WTC11 (cell line): ENCODE data around the gene FSTL4. TPM values are rescaled to one million over a fixed set of nuclear protein-coding genes. Genes with fewer than 3 reads are reported as not detected.

Experiments
- ATAC-seq: fragments of 200-7000 bp; cut with Tn5 transposase; 2 replicates; pipeline ENCODE4 v1.10.0; 2021; ENCODE audit warnings: mild to moderate bottlenecking, moderate library complexity
- CTCF ChIA-PET: fragments of 300-600 bp; sonication (Branson Sonifier 250); formaldehyde crosslinking; loops from one replicate; lab custom pipeline; 2021; ENCODE audit warnings: antibody characterized with exemption; lab: Charles Lee
- POLR2A ChIA-PET: fragments of 350-600 bp; sonication (Branson Sonifier 250); formaldehyde crosslinking; loops from one replicate; lab custom pipeline; 2021; ENCODE audit warnings: antibody characterized with exemption; lab: Charles Lee
- DNase-seq: peaks from one replicate; pipeline ENCODE4 v3.0.0; 2021; ENCODE audit warnings: low spot score
- H3K27ac Mint-ChIP-seq: 2 replicates; pipeline ENCODE4 v1.8.0; 2021; ENCODE audit warnings: mixed read lengths
- H3K27me3 Mint-ChIP-seq: 2 replicates; pipeline ENCODE4 v1.8.0; 2021; ENCODE audit warnings: low read depth, mild to moderate bottlenecking, moderate library complexity, mixed read lengths
- H3K36me3 Mint-ChIP-seq: 2 replicates; pipeline ENCODE4 v1.8.0; 2021; ENCODE audit warnings: mixed read lengths
- H3K4me1 Mint-ChIP-seq: 2 replicates; pipeline ENCODE4 v1.8.0; 2022; ENCODE audit warnings: mixed read lengths
- H3K4me3 Mint-ChIP-seq: 2 replicates; pipeline ENCODE4 v1.8.0; 2021; ENCODE audit warnings: mild to moderate bottlenecking, moderate library complexity, mixed read lengths
- H3K9me3 Mint-ChIP-seq: 2 replicates; pipeline ENCODE4 v1.8.0; 2021; ENCODE audit warnings: mixed read lengths
- ETV6 ChIP-seq: sonication (generic); formaldehyde crosslinking; IDR thresholded peaks from 2 replicates; pipeline ENCODE4 v1.8.1; 2022; ENCODE audit warnings: mild to moderate bottlenecking, missing genetic modification reagents
- GRHL2 ChIP-seq: fragments of 250-450 bp; sonication (Bioruptor Pico); IDR thresholded peaks from 2 replicates; pipeline ENCODE4 v1.8.0; 2022; ENCODE audit warnings: mild to moderate bottlenecking, moderate library complexity; ENCODE audit not compliant: insufficient replicate concordance, severe bottlenecking
- JUN ChIP-seq: sonication (generic); formaldehyde crosslinking; IDR thresholded peaks from 2 replicates; pipeline ENCODE4 v1.8.0; 2023; ENCODE audit warnings: mild to moderate bottlenecking, missing genetic modification reagents
- MYBL2 ChIP-seq: sonication (generic); formaldehyde crosslinking; IDR thresholded peaks from 2 replicates; pipeline ENCODE4 v1.8.1; 2023; ENCODE audit warnings: mild to moderate bottlenecking, moderate library complexity, missing genetic modification reagents
- NR1H2 ChIP-seq: sonication (generic); formaldehyde crosslinking; IDR thresholded peaks from 2 replicates; pipeline ENCODE4 v1.9.0; 2021; ENCODE audit warnings: mild to moderate bottlenecking, moderate library complexity, missing genetic modification reagents
- OVOL2 ChIP-seq: fragments of 250-450 bp; sonication (Bioruptor Pico); IDR thresholded peaks from 2 replicates; pipeline ENCODE4 v1.9.0; 2021; ENCODE audit warnings: mild to moderate bottlenecking, borderline replicate concordance
- TCF7 ChIP-seq: sonication (generic); formaldehyde crosslinking; IDR thresholded peaks from 2 replicates; pipeline ENCODE4 v1.8.0; 2022; ENCODE audit warnings: mild to moderate bottlenecking, low read depth, missing genetic modification reagents, moderate library complexity
- ZNF671 ChIP-seq: fragments of 250-450 bp; sonication (Bioruptor Pico); IDR thresholded peaks from 2 replicates; pipeline ENCODE4 v1.8.0; 2021; ENCODE audit warnings: mild to moderate bottlenecking
- total RNA-seq: library from RNA; stranded (reverse); gene quantifications from 3 replicates; pipeline ENCODE4 v1.2.3, GENCODE V29; 2021
- TF ChIP-seq, protein P1 (sequence below): sonication (generic); formaldehyde crosslinking; IDR thresholded peaks from 2 replicates; pipeline ENCODE4 v1.8.0; 2022; ENCODE audit warnings: mild to moderate bottlenecking, missing genetic modification reagents
- TF ChIP-seq, protein P2 (sequence below): sonication (generic); formaldehyde crosslinking; IDR thresholded peaks from 2 replicates; pipeline ENCODE4 v1.8.1; 2023; ENCODE audit warnings: mild to moderate bottlenecking, missing genetic modification reagents, moderate library complexity
- TF ChIP-seq, protein P3 (sequence below): sonication (generic); formaldehyde crosslinking; IDR thresholded peaks from 2 replicates; pipeline ENCODE4 v1.8.0; 2022; ENCODE audit warnings: missing genetic modification reagents
- TF ChIP-seq, protein P4 (sequence below): fragments of 250-450 bp; sonication (Bioruptor Pico); IDR thresholded peaks from 2 replicates; pipeline ENCODE4 v1.9.0; 2021; ENCODE audit warnings: mild to moderate bottlenecking
- TF ChIP-seq, protein P5 (sequence below): sonication (generic); formaldehyde crosslinking; IDR thresholded peaks from 2 replicates; pipeline ENCODE4 v1.8.0; 2022; ENCODE audit warnings: mild to moderate bottlenecking, missing genetic modification reagents
- TF ChIP-seq, protein P6 (sequence below): sonication (generic); formaldehyde crosslinking; IDR thresholded peaks from 2 replicates; pipeline ENCODE4 v1.8.1; 2023; ENCODE audit warnings: mild to moderate bottlenecking, missing genetic modification reagents, borderline replicate concordance
- TF ChIP-seq, protein P7 (sequence below): sonication (generic); formaldehyde crosslinking; IDR thresholded peaks from 2 replicates; pipeline ENCODE4 v1.8.1; 2023; ENCODE audit warnings: mild to moderate bottlenecking, moderate library complexity, missing genetic modification reagents

The FSTL4 gene
- total RNA-seq, 1 experiment from 2014 or later, result 6.1 TPM

DNA sequence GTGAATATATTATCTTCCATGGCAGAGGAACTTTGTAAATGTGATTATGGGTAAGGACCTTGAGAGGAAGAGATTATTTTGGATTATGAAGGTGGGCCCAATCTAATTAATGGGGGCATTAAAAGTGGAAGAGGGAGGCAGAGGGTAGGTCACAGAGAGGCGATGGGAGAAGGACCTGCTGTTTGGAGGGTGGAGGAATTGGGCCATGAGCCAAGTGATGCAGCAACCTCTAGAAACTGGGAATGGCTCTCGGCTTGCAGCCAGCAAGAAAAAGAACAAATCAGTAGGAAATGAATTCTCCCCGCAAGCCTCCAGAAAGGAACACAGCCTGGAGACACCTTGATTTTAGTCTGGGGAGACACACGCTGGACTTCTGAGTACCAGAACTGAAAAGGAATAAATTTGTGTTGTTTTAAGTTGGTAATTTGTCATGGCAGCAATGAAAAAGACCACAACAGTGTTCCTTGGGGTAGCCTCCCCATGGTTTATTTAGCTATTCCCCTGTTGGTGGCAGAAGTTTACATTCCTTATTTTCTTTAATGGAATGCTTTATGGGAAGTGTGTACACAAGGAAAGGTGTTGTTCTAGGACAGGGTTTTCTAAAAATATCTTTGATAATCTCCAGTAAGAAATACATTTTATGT is 456.9 kb downstream of the FSTL4 start:
- POLR2A ChIA-PET, result no interaction called here

DNA sequence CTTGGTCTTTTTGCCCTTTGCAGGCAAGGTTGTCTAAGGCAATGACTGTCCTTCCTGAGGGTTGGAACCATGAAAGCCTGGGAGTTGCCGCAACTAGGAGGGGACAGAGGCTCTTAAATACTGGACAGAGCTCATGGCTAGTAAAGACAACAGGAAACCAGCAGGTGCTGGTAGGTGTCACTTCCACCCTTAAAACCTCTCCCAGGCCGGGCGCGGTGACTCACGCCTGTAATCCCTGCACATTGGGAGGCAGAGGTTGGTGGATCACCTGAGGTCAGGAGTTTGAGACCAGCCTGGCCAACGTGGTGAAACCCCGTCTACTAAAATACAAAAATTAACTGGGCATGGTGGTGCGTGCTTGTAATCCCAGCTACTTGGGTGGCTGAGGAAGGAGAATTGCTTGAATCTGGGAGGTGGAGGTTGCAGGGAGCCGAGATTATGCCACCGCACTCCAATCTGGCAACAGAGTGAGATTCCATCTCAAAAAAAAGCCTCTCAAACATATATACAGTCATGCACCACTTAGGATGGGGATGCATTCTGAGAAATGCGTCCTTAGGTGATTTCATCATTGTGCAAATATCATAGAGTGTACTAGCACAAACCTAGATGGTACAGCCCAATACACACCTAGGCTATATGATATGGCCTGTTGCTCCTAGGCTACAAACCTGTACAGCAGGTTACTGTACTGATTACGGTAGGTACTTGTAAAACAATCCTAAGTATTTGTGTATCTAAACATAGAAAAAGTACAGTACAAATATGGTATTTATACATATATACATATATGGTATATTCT is 457.9 kb downstream of the FSTL4 start:
- no peak for ATAC-seq
- Mint-ChIP-seq H3K4me3 (no peak overlapping the region), H3K27ac (no peak overlapping the region), H3K36me3 (no peaks in the 10 kb centered on the region), H3K4me1 (no peaks in the 10 kb centered on the region), H3K27me3 (no peaks in the 10 kb centered on the region), H3K9me3 (no peaks in the 10 kb centered on the region)
- DNase-seq, result no peak
- CTCF ChIA-PET, result no interaction called here
- POLR2A ChIA-PET, result no interaction called here
- TF ChIP-seq, protein P1, sequence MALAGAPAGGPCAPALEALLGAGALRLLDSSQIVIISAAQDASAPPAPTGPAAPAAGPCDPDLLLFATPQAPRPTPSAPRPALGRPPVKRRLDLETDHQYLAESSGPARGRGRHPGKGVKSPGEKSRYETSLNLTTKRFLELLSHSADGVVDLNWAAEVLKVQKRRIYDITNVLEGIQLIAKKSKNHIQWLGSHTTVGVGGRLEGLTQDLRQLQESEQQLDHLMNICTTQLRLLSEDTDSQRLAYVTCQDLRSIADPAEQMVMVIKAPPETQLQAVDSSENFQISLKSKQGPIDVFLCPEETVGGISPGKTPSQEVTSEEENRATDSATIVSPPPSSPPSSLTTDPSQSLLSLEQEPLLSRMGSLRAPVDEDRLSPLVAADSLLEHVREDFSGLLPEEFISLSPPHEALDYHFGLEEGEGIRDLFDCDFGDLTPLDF, result no peak
- TF ChIP-seq, protein P2, sequence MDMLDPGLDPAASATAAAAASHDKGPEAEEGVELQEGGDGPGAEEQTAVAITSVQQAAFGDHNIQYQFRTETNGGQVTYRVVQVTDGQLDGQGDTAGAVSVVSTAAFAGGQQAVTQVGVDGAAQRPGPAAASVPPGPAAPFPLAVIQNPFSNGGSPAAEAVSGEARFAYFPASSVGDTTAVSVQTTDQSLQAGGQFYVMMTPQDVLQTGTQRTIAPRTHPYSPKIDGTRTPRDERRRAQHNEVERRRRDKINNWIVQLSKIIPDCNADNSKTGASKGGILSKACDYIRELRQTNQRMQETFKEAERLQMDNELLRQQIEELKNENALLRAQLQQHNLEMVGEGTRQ (CRISPR knock-in tag), result no peak
- TF ChIP-seq NR1H2 (CRISPR knock-in tag), result no peak
- TF ChIP-seq GRHL2, result no peak
- no peak for TF ChIP-seq OVOL2
- TF ChIP-seq, protein P3, sequence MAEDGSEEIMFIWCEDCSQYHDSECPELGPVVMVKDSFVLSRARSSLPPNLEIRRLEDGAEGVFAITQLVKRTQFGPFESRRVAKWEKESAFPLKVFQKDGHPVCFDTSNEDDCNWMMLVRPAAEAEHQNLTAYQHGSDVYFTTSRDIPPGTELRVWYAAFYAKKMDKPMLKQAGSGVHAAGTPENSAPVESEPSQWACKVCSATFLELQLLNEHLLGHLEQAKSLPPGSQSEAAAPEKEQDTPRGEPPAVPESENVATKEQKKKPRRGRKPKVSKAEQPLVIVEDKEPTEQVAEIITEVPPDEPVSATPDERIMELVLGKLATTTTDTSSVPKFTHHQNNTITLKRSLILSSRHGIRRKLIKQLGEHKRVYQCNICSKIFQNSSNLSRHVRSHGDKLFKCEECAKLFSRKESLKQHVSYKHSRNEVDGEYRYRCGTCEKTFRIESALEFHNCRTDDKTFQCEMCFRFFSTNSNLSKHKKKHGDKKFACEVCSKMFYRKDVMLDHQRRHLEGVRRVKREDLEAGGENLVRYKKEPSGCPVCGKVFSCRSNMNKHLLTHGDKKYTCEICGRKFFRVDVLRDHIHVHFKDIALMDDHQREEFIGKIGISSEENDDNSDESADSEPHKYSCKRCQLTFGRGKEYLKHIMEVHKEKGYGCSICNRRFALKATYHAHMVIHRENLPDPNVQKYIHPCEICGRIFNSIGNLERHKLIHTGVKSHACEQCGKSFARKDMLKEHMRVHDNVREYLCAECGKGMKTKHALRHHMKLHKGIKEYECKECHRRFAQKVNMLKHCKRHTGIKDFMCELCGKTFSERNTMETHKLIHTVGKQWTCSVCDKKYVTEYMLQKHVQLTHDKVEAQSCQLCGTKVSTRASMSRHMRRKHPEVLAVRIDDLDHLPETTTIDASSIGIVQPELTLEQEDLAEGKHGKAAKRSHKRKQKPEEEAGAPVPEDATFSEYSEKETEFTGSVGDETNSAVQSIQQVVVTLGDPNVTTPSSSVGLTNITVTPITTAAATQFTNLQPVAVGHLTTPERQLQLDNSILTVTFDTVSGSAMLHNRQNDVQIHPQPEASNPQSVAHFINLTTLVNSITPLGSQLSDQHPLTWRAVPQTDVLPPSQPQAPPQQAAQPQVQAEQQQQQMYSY, result no peak
- TF ChIP-seq, protein P4, sequence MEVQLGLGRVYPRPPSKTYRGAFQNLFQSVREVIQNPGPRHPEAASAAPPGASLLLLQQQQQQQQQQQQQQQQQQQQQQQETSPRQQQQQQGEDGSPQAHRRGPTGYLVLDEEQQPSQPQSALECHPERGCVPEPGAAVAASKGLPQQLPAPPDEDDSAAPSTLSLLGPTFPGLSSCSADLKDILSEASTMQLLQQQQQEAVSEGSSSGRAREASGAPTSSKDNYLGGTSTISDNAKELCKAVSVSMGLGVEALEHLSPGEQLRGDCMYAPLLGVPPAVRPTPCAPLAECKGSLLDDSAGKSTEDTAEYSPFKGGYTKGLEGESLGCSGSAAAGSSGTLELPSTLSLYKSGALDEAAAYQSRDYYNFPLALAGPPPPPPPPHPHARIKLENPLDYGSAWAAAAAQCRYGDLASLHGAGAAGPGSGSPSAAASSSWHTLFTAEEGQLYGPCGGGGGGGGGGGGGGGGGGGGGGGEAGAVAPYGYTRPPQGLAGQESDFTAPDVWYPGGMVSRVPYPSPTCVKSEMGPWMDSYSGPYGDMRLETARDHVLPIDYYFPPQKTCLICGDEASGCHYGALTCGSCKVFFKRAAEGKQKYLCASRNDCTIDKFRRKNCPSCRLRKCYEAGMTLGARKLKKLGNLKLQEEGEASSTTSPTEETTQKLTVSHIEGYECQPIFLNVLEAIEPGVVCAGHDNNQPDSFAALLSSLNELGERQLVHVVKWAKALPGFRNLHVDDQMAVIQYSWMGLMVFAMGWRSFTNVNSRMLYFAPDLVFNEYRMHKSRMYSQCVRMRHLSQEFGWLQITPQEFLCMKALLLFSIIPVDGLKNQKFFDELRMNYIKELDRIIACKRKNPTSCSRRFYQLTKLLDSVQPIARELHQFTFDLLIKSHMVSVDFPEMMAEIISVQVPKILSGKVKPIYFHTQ, result no peak
- no peak for TF ChIP-seq TCF7
- TF ChIP-seq, protein P5, sequence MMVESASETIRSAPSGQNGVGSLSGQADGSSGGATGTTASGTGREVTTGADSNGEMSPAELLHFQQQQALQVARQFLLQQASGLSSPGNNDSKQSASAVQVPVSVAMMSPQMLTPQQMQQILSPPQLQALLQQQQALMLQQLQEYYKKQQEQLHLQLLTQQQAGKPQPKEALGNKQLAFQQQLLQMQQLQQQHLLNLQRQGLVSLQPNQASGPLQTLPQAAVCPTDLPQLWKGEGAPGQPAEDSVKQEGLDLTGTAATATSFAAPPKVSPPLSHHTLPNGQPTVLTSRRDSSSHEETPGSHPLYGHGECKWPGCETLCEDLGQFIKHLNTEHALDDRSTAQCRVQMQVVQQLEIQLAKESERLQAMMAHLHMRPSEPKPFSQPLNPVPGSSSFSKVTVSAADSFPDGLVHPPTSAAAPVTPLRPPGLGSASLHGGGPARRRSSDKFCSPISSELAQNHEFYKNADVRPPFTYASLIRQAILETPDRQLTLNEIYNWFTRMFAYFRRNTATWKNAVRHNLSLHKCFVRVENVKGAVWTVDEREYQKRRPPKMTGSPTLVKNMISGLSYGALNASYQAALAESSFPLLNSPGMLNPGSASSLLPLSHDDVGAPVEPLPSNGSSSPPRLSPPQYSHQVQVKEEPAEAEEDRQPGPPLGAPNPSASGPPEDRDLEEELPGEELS (CRISPR knock-in tag), result no peak
- TF ChIP-seq ETV6 (CRISPR knock-in tag), result no peak

More for the DNA sequence above, 456.9 kb downstream of the FSTL4 start:
- no peaks in the 10 kb centered on the region for H3K4me1 Mint-ChIP-seq
- no peak overlapping the region for H3K4me3 Mint-ChIP-seq
- ATAC-seq, result no peak
- H3K27me3 Mint-ChIP-seq, result no peaks in the 10 kb centered on the region
- H3K27ac Mint-ChIP-seq, result no peak overlapping the region
- H3K36me3 Mint-ChIP-seq, result no peaks in the 10 kb centered on the region
- no peaks in the 10 kb centered on the region for H3K9me3 Mint-ChIP-seq
- TF ChIP-seq, protein P6, sequence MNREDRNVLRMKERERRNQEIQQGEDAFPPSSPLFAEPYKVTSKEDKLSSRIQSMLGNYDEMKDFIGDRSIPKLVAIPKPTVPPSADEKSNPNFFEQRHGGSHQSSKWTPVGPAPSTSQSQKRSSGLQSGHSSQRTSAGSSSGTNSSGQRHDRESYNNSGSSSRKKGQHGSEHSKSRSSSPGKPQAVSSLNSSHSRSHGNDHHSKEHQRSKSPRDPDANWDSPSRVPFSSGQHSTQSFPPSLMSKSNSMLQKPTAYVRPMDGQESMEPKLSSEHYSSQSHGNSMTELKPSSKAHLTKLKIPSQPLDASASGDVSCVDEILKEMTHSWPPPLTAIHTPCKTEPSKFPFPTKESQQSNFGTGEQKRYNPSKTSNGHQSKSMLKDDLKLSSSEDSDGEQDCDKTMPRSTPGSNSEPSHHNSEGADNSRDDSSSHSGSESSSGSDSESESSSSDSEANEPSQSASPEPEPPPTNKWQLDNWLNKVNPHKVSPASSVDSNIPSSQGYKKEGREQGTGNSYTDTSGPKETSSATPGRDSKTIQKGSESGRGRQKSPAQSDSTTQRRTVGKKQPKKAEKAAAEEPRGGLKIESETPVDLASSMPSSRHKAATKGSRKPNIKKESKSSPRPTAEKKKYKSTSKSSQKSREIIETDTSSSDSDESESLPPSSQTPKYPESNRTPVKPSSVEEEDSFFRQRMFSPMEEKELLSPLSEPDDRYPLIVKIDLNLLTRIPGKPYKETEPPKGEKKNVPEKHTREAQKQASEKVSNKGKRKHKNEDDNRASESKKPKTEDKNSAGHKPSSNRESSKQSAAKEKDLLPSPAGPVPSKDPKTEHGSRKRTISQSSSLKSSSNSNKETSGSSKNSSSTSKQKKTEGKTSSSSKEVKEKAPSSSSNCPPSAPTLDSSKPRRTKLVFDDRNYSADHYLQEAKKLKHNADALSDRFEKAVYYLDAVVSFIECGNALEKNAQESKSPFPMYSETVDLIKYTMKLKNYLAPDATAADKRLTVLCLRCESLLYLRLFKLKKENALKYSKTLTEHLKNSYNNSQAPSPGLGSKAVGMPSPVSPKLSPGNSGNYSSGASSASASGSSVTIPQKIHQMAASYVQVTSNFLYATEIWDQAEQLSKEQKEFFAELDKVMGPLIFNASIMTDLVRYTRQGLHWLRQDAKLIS (CRISPR knock-in tag), result no peak
- TF ChIP-seq MYBL2 (CRISPR knock-in tag) (no peak), ETV6 (CRISPR knock-in tag) (no peak), JUN (CRISPR knock-in tag) (no peak), ZNF671 (CRISPR knock-in tag) (no peak)
- TF ChIP-seq, protein P7, sequence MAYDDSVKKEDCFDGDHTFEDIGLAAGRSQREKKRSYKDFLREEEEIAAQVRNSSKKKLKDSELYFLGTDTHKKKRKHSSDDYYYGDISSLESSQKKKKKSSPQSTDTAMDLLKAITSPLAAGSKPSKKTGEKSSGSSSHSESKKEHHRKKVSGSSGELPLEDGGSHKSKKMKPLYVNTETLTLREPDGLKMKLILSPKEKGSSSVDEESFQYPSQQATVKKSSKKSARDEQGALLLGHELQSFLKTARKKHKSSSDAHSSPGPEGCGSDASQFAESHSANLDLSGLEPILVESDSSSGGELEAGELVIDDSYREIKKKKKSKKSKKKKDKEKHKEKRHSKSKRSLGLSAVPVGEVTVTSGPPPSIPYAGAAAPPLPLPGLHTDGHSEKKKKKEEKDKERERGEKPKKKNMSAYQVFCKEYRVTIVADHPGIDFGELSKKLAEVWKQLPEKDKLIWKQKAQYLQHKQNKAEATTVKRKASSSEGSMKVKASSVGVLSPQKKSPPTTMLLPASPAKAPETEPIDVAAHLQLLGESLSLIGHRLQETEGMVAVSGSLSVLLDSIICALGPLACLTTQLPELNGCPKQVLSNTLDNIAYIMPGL, result no peak
- CTCF ChIA-PET, result no interaction called here
- no peak for DNase-seq
